Activated CD4-positive, alpha-beta T cell treated with anti-CD3 and anti-CD28 coated beads for 36 hours (primary cell): ENCODE measurements around the gene ANO9. TPM values are rescaled to one million over a fixed set of nuclear protein-coding genes. Genes with fewer than 3 reads are reported as not detected.
"Not testable (repeated sequence)": the region's sequence is repeated elsewhere in the genome, so short reads cannot be mapped to it uniquely, and the experiment has no call there.

ENCODE experiments used
- ATAC-seq: fragments of 200-7000 bp; cut with Tn5 transposase; one replicate; pipeline ENCODE4 v1.10.0; 2021; ENCODE audit warnings: mild to moderate bottlenecking, moderate library complexity
- CTCF ChIA-PET: fragments of 350-600 bp; sonication (Branson Sonifier 250); formaldehyde crosslinking; loops from one replicate; lab custom pipeline; 2021; ENCODE audit warnings: antibody characterized with exemption; lab: Charles Lee
- POLR2A ChIA-PET: fragments of 350-600 bp; sonication (Branson Sonifier 250); formaldehyde crosslinking; loops from one replicate; lab custom pipeline; 2021; ENCODE audit warnings: antibody characterized with exemption, inconsistent platforms; lab: Charles Lee
- DNase-seq: peaks from one replicate; pipeline ENCODE4 v3.0.0-alpha.2; 2020
- H3K27ac Mint-ChIP-seq: one replicate; pipeline ENCODE4 v1.8.0; 2021; ENCODE audit warnings: mixed read lengths
- H3K27me3 Mint-ChIP-seq: one replicate; pipeline ENCODE4 v1.8.0; 2021; ENCODE audit warnings: mixed read lengths
- H3K36me3 Mint-ChIP-seq: one replicate; pipeline ENCODE4 v1.8.0; 2021; ENCODE audit warnings: low read depth, mixed read lengths
- H3K4me1 Mint-ChIP-seq: one replicate; pipeline ENCODE4 v1.8.0; 2021; ENCODE audit warnings: mixed read lengths
- H3K4me3 Mint-ChIP-seq: one replicate; pipeline ENCODE4 v1.8.0; 2021; ENCODE audit warnings: mild to moderate bottlenecking, moderate library complexity, mixed read lengths
- H3K9me3 Mint-ChIP-seq: one replicate; pipeline ENCODE4 v1.8.0; 2021; ENCODE audit warnings: low read depth, mixed read lengths
- intact Hi-C, 2 experiments: fragments of 100-400 bp; cut with DNase I in 1 of 2; cut with micrococcal nuclease in 1 of 2; formaldehyde crosslinking; loops; one replicate each; pipeline versions ENCODE4 v1.14.2 to v1.15.1; 2022 to 2024; cut with DNase I, micrococcal nuclease
- total RNA-seq, 2 experiments: library from RNA; stranded (reverse); gene quantifications; one replicate each; pipeline ENCODE4 v1.2.3, GENCODE V29; 2021

Gene ANO9
- total RNA-seq, 2 experiments from 2014 or later = 31.7 to 38.8 TPM

GRCh38 chr11:469026-469683 is 27.3 kb upstream of the ANO9 start:
- CTCF ChIA-PET = interaction anchor here (0.6 kb wide), 1 partner anchor 29 kb away, joined by 3 read pairs; no protein-coding TSS in a partner anchor
- DNase-seq, intact Hi-C loops, H3K4me3 Mint-ChIP-seq, ATAC-seq, H3K27me3 Mint-ChIP-seq, H3K27ac Mint-ChIP-seq, H3K9me3 Mint-ChIP-seq, H3K4me1 Mint-ChIP-seq, H3K36me3 Mint-ChIP-seq, POLR2A ChIA-PET: not testable (repeated sequence)

GRCh38 chr11:468493-468892 is 26.7 kb upstream of the ANO9 start:
- H3K4me1 Mint-ChIP-seq = no peaks in the 10 kb centered on the region
- DNase-seq = no peak
- H3K27me3 Mint-ChIP-seq = no peaks in the 10 kb centered on the region
- H3K27ac Mint-ChIP-seq = no peak overlapping the region
- POLR2A ChIA-PET = no interaction called here
- H3K36me3 Mint-ChIP-seq = peaks cover 2% of the 10 kb centered on the region
- CTCF ChIA-PET = no interaction called here
- no peak overlapping the region for H3K4me3 Mint-ChIP-seq
- ATAC-seq = no peak
- intact Hi-C loops = no loop called here
- H3K9me3 Mint-ChIP-seq = no peaks in the 10 kb centered on the region

- Mint-ChIP-seq H3K9me3 (no peaks in the 10 kb centered on the region), H3K4me1 (no peaks in the 10 kb centered on the region), H3K27ac (no peak overlapping the region), H3K27me3 (no peaks in the 10 kb centered on the region), H3K4me3 (no peak overlapping the region), H3K36me3 (peaks cover 2% of the 10 kb centered on the region)
- POLR2A ChIA-PET = no interaction called here
- CTCF ChIA-PET = no interaction called here
- DNase-seq (no peak), ATAC-seq (no peak)
- intact Hi-C loops = no loop called here
Measured at GRCh38 chr11:468036-468435, 26.2 kb upstream of the ANO9 start.

GRCh38 chr11:465896-466530 is 24.2 kb upstream of the ANO9 start:
- no peak for DNase-seq
- no peaks in the 10 kb centered on the region for H3K27me3 Mint-ChIP-seq
- no peaks in the 10 kb centered on the region for H3K9me3 Mint-ChIP-seq
- no peak overlapping the region for H3K27ac Mint-ChIP-seq
- no peaks in the 10 kb centered on the region for H3K4me1 Mint-ChIP-seq
- intact Hi-C loops = no loop called here
- ChIA-PET CTCF (interaction anchor here (0.6 to 1.2 kb wide), 2 partner anchors 12 to 239 kb away, joined by 3 read pairs; no protein-coding TSS in a partner anchor), POLR2A (no interaction called here)
- ATAC-seq = no peak
- no peak overlapping the region for H3K4me3 Mint-ChIP-seq
- peaks cover 2% of the 10 kb centered on the region for H3K36me3 Mint-ChIP-seq

GRCh38 chr11:464316-464715 is 22.5 kb upstream of the ANO9 start:
- Mint-ChIP-seq H3K27ac (no peak overlapping the region), H3K27me3 (no peaks in the 10 kb centered on the region), H3K4me3 (no peak overlapping the region), H3K9me3 (no peaks in the 10 kb centered on the region), H3K36me3 (peaks cover 10% of the 10 kb centered on the region), H3K4me1 (no peaks in the 10 kb centered on the region)
- CTCF ChIA-PET = no interaction called here
- intact Hi-C loops = no loop called here
- POLR2A ChIA-PET = no interaction called here
- no peak for DNase-seq
- no peak for ATAC-seq

- CTCF ChIA-PET = no interaction called here
- H3K27ac Mint-ChIP-seq = no peak overlapping the region
- H3K4me1 Mint-ChIP-seq = peaks cover 7% of the 10 kb centered on the region
- H3K36me3 Mint-ChIP-seq = peaks cover 14% of the 10 kb centered on the region
- intact Hi-C loops = no loop called here
- ATAC-seq (no peak), DNase-seq (no peak)
- no peaks in the 10 kb centered on the region for H3K9me3 Mint-ChIP-seq
- no peaks in the 10 kb centered on the region for H3K27me3 Mint-ChIP-seq
- no peak overlapping the region for H3K4me3 Mint-ChIP-seq
- POLR2A ChIA-PET = no interaction called here
Measured at GRCh38 chr11:462107-462890, 20.5 kb upstream of the ANO9 start.

GRCh38 chr11:461626-462025 is 19.8 kb upstream of the ANO9 start:
- H3K36me3 Mint-ChIP-seq = peaks cover 18% of the 10 kb centered on the region
- H3K4me3 Mint-ChIP-seq = no peak overlapping the region
- ATAC-seq (no peak), DNase-seq (no peak)
- ChIA-PET CTCF (interaction anchor here (0.7 kb wide), 1 partner anchor 10 kb away, joined by 3 read pairs; no protein-coding TSS in a partner anchor), POLR2A (no interaction called here)
- H3K9me3 Mint-ChIP-seq = no peaks in the 10 kb centered on the region
- no peak overlapping the region for H3K27ac Mint-ChIP-seq
- no peaks in the 10 kb centered on the region for H3K27me3 Mint-ChIP-seq
- H3K4me1 Mint-ChIP-seq = peaks cover 14% of the 10 kb centered on the region
- intact Hi-C loops = no loop called here

GRCh38 chr11:460331-461199 is 18.8 kb upstream of the ANO9 start:
- ChIA-PET CTCF (interaction anchor here (0.7 kb wide), 1 partner anchor 11 kb away, joined by 3 read pairs; no protein-coding TSS in a partner anchor), POLR2A (no interaction called here)
- no peaks in the 10 kb centered on the region for H3K27me3 Mint-ChIP-seq
- H3K4me3 Mint-ChIP-seq = no peak overlapping the region
- DNase-seq = no peak
- no peak overlapping the region for H3K27ac Mint-ChIP-seq
- intact Hi-C loops = no loop called here
- H3K36me3 Mint-ChIP-seq = peaks cover 17% of the 10 kb centered on the region
- ATAC-seq = no peak
- peaks cover 23% of the 10 kb centered on the region for H3K4me1 Mint-ChIP-seq
- H3K9me3 Mint-ChIP-seq = no peaks in the 10 kb centered on the region

GRCh38 chr11:459511-460220 is 17.9 kb upstream of the ANO9 start:
- CTCF ChIA-PET = no interaction called here
- no peak for ATAC-seq
- H3K36me3 Mint-ChIP-seq = peaks cover 19% of the 10 kb centered on the region
- H3K4me3 Mint-ChIP-seq = no peak overlapping the region
- H3K27ac Mint-ChIP-seq = no peak overlapping the region
- intact Hi-C loops = no loop called here
- POLR2A ChIA-PET = interaction anchor here (0.6 kb wide), 1 partner anchor 106 kb away, joined by 9 read pairs; no protein-coding TSS in a partner anchor
- peaks cover 24% of the 10 kb centered on the region for H3K4me1 Mint-ChIP-seq
- no peaks in the 10 kb centered on the region for H3K9me3 Mint-ChIP-seq
- no peaks in the 10 kb centered on the region for H3K27me3 Mint-ChIP-seq
- DNase-seq = no peak

GRCh38 chr11:457111-457760 is 15.4 kb upstream of the ANO9 start:
- intact Hi-C loops = no loop called here
- Mint-ChIP-seq H3K36me3 (peaks cover 19% of the 10 kb centered on the region), H3K27me3 (no peaks in the 10 kb centered on the region), H3K9me3 (no peaks in the 10 kb centered on the region), H3K4me1 (peaks cover 24% of the 10 kb centered on the region), H3K27ac (peak overlapping the region; percentile 86), H3K4me3 (peak overlapping the region; percentile 28)
- ATAC-seq = peak; percentile 42
- ChIA-PET CTCF (interaction anchor here (1.2 to 1.8 kb wide), 3 partner anchors 10 to 151 kb away, joined by 3 to 5 read pairs (median 5); no protein-coding TSS in a partner anchor), POLR2A (interaction anchor here (0.7 kb wide), 1 partner anchor 58 kb away, joined by 4 read pairs; no protein-coding TSS in a partner anchor)
- no peak for DNase-seq
